Body of pancreas (tissue), 4 donors: ENCODE measurements around the gene PDE1C.

Experiments used
- POLR2A ChIP-seq, 3 donors: fragments of 450-650 bp; IDR thresholded peaks; one replicate each; pipeline ENCODE4 v1.6.1; 2016; ENCODE audit warnings: antibody characterized with exemption in 3 of 3, mild to moderate bottlenecking in 2 of 3
- TF ChIP-seq, protein P1 (sequence below), 7 experiments: fragments of 450-650 bp in 4 of 7; fragments of 200-600 bp in 3 of 7; sonication (generic) in 3 of 7; IDR thresholded peaks; one replicate each; pipeline ENCODE4 v1.5.1; 2016 to 2019; ENCODE audit warnings: antibody characterized with exemption in 7 of 7

DNA sequence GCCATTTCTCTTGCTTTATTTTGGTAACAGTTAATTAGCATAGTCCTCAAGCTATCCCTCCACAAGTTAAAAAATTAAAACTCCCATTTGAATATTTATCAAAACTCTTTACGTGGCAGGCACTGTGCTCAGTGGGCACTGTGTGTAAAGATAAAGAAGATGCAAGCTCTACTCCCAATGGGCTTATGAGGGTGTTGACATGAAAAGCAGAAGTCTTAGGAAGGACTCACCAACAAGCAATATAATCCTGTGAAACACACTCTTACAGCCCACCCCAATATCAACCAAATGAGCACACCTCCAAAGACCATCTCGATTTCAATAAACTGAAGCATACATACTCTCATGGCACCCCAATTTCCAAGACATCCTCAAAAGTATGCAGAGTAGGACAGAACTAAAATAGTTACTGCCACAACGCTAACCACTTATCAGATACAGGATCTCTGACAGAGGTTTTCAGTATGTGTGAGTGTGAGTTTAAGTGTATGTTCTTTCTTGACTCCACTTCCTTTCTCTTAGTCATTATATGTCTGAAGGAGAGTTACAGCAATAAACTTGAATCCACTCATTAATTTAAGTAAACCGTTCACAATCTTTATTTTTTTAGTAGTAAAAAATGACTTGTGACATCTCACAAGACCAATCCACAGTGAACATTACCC, 120.0 kb downstream of the PDE1C start:
- TF ChIP-seq, protein P1, sequence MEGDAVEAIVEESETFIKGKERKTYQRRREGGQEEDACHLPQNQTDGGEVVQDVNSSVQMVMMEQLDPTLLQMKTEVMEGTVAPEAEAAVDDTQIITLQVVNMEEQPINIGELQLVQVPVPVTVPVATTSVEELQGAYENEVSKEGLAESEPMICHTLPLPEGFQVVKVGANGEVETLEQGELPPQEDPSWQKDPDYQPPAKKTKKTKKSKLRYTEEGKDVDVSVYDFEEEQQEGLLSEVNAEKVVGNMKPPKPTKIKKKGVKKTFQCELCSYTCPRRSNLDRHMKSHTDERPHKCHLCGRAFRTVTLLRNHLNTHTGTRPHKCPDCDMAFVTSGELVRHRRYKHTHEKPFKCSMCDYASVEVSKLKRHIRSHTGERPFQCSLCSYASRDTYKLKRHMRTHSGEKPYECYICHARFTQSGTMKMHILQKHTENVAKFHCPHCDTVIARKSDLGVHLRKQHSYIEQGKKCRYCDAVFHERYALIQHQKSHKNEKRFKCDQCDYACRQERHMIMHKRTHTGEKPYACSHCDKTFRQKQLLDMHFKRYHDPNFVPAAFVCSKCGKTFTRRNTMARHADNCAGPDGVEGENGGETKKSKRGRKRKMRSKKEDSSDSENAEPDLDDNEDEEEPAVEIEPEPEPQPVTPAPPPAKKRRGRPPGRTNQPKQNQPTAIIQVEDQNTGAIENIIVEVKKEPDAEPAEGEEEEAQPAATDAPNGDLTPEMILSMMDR (IDR thresholded peaks at IDR 0.05) = no peak
- no peak for TF ChIP-seq POLR2A (IDR thresholded peaks at IDR 0.05)
